Muscle layer of duodenum (tissue), 2 donors: ENCODE measurements around the gene CCT6A.
"Not testable (repeated sequence)": the region's sequence is repeated elsewhere in the genome, so short reads cannot be mapped to it uniquely, and the experiment has no call there.

Source experiments
- H3K27ac ChIP-seq: one replicate; pipeline ENCODE4 v1.7.0; 2013; ENCODE audit warnings: mild to moderate bottlenecking, low read length
- H3K27me3 ChIP-seq: one replicate; pipeline ENCODE4 v1.7.0; 2013; ENCODE audit warnings: low read depth, mild to moderate bottlenecking, control low read depth, low read length
- H3K36me3 ChIP-seq, 2 donors: one replicate each; pipeline ENCODE4 v1.7.0; 2013; ENCODE audit warnings: low read length in 2 of 2, control low read depth in 1 of 2, mild to moderate bottlenecking in 1 of 2; ENCODE audit not compliant: insufficient read depth in 2 of 2, control insufficient read depth in 1 of 2
- H3K4me1 ChIP-seq, 2 donors: one replicate each; pipeline ENCODE4 v1.7.0; 2013; ENCODE audit warnings: low read length in 2 of 2, mild to moderate bottlenecking in 2 of 2, control low read depth in 1 of 2, moderate library complexity in 1 of 2; ENCODE audit not compliant: insufficient read depth in 2 of 2, control insufficient read depth in 1 of 2
- H3K4me3 ChIP-seq, 2 donors: one replicate each; pipeline ENCODE4 v1.7.0; 2013; ENCODE audit warnings: low read length in 2 of 2, low read depth in 1 of 2, mild to moderate bottlenecking in 1 of 2
- H3K9me3 ChIP-seq, 2 donors: one replicate each; pipeline ENCODE4 v1.7.0; 2013; ENCODE audit warnings: low read length in 2 of 2, control low read depth in 1 of 2, mild to moderate bottlenecking in 1 of 2; ENCODE audit not compliant: control insufficient read depth in 1 of 2
- donor health status: healthy.

The CCT6A gene

DNA sequence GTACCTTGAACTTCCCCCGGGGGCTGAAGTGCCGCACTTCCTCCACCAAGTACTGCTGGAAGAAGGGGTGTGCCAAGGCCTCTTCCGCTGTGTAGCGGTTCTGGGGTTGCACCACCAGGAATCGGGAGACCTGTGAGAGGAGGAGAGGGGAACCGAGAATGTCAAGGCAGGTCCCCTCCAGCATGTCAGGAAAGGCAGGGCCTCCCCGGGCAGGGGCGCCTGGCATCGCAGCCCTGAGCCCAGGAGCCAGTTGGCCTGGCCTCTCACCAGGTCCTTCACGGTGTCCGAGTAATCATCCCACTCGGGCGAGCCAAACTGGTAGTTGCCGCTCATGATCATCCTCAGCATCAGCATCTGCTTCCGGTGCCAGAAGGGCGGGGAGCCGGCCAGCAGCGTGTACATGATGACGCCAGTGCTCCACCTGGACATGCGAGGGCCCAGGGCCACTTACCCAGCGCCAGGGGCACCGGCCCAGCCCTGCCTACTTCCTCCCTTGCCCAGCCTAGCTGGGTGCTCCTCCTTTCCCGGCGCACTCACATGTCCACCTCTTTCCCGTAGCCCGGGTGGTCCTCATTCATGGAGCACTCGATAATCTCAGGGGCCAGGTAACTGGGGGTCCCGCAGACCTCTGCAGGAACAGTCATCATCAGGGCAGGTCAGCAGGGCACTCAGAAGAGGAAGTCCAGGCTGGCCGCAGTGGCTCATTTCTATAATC, 30.2 kb downstream of the CCT6A start:
- H3K4me3 ChIP-seq = no peak overlapping the region
- no peak overlapping the region for H3K27ac ChIP-seq
- peaks cover 16 to 32% of the 10 kb centered on the region in 2 donors for H3K4me1 ChIP-seq
- no peaks in the 10 kb centered on the region for H3K9me3 ChIP-seq
- no peaks in the 10 kb centered on the region for H3K27me3 ChIP-seq
- peaks cover 5 to 26% of the 10 kb centered on the region in 2 donors for H3K36me3 ChIP-seq

DNA sequence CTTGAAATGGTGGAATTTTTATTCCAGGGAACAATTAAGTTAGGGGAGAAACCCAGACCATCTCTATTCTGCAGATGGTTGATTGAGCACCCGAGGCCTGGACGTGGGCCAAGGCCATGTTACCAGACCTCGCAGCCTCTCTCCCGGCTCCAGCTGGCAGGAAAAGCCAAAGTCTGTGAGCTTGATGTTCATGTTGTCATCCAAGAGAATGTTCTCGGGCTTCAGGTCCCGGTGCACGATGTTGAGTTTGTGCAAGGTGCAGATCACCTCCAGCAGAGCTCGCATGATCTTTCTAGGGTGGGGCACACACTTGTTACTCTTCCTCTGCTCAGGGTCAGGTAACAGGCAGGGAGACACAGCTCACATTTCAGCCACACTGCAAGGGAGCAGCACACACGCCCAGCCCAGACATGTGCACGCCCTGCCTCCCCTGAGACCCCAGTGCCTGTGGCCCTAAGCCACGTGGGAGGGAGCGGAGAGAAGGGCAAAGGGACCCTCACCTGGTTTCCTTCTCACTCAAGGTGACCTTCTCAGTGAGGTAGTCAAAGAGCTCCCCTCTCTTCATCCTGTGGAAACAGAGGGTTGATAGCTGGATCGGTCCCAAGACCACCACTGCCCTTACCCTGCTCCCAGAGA, 31.7 kb downstream of the CCT6A start:
- no peak overlapping the region for H3K27ac ChIP-seq
- H3K36me3 ChIP-seq = peaks cover 0 to 32% of the 10 kb centered on the region in 2 donors
- peaks cover 16 to 32% of the 10 kb centered on the region in 2 donors for H3K4me1 ChIP-seq
- H3K4me3 ChIP-seq = no peak overlapping the region
- H3K9me3 ChIP-seq = no peaks in the 10 kb centered on the region
- no peaks in the 10 kb centered on the region for H3K27me3 ChIP-seq

- no peaks in the 10 kb centered on the region for H3K9me3 ChIP-seq
- H3K36me3 ChIP-seq = peaks cover 0 to 21% of the 10 kb centered on the region in 2 donors
- no peak overlapping the region for H3K4me3 ChIP-seq
- no peaks in the 10 kb centered on the region for H3K27me3 ChIP-seq
- H3K27ac ChIP-seq = no peak overlapping the region
- peaks cover 9 to 17% of the 10 kb centered on the region in 2 donors for H3K4me1 ChIP-seq
Measured at GRCh38 chr7:56086761-56087160, 35.2 kb downstream of the CCT6A start.

GRCh38 chr7:56087445-56087844, 35.9 kb downstream of the CCT6A start:
- no peaks in the 10 kb centered on the region for H3K27me3 ChIP-seq
- H3K4me3 ChIP-seq = no peak overlapping the region
- peaks cover 11 to 23% of the 10 kb centered on the region in 2 donors for H3K4me1 ChIP-seq
- no peaks in the 10 kb centered on the region for H3K9me3 ChIP-seq
- H3K36me3 ChIP-seq = peaks cover 0 to 21% of the 10 kb centered on the region in 2 donors
- H3K27ac ChIP-seq = no peak overlapping the region

- Histone ChIP-seq H3K4me1 (peaks cover 5 to 22% of the 10 kb centered on the region in 2 donors), H3K9me3 (no peaks in the 10 kb centered on the region), H3K4me3 (peak overlapping the region in 1 of 2 donors; percentile 37), H3K27ac (no peak overlapping the region), H3K27me3 (no peaks in the 10 kb centered on the region), H3K36me3 (peaks cover 0 to 14% of the 10 kb centered on the region in 2 donors)
Measured at GRCh38 chr7:56091591-56091990, 40.0 kb downstream of the CCT6A start.

GRCh38 chr7:56092388-56092787, 40.8 kb downstream of the CCT6A start:
- H3K4me3 ChIP-seq = peak overlapping the region; percentile 27 to 37

GRCh38 chr7:56092789-56093531, 41.4 kb downstream of the CCT6A start, which contains the start of gene PHKG1:
PHKG1 (minus strand) TSS chr7:56092952; CDS start chr7:56088941, 4,011 bp downstream.
- Histone ChIP-seq H3K4me1 (peaks cover 5 to 22% of the 10 kb centered on the region in 2 donors), H3K27me3 (no peaks in the 10 kb centered on the region), H3K36me3 (peaks cover 0 to 7% of the 10 kb centered on the region in 2 donors), H3K9me3 (no peaks in the 10 kb centered on the region), H3K27ac (no peak within 1 kb of the TSS), H3K4me3 (peak within 1 kb of the TSS; percentile 27 to 37)

More at GRCh38 chr7:56092388-56092787, 40.8 kb downstream of the CCT6A start:
- Histone ChIP-seq H3K36me3 (peaks cover 0 to 11% of the 10 kb centered on the region in 2 donors), H3K4me1 (peaks cover 5 to 22% of the 10 kb centered on the region in 2 donors)
- H3K27me3 ChIP-seq, H3K9me3 ChIP-seq, H3K27ac ChIP-seq: not testable (repeated sequence)

DNA sequence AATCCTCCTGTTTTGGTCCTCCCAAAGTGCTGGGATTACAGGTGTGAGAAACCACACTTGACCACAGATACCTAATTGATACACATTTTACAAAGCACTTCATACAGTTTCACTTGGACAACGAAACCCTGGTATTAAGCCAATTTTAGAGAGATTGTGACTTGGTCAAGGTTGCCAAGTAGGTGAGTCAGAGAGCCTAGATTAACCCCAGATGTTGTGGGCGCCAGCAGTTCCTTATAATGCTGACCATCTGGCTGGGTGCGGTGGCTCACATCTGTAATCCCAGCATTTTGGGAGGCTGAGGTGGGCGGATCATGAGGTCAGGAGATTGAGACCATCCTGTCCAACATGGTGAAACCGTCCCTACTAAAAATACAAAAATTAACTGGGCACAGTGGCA, 46.1 kb downstream of the CCT6A start:
- H3K4me1 ChIP-seq = peaks cover 0 to 10% of the 10 kb centered on the region in 2 donors
- no peaks in the 10 kb centered on the region for H3K27me3 ChIP-seq
- H3K9me3 ChIP-seq = no peaks in the 10 kb centered on the region
- no peak overlapping the region for H3K27ac ChIP-seq
- H3K36me3 ChIP-seq = peaks cover 28 to 34% of the 10 kb centered on the region in 2 donors
- H3K4me3 ChIP-seq = no peak overlapping the region

DNA sequence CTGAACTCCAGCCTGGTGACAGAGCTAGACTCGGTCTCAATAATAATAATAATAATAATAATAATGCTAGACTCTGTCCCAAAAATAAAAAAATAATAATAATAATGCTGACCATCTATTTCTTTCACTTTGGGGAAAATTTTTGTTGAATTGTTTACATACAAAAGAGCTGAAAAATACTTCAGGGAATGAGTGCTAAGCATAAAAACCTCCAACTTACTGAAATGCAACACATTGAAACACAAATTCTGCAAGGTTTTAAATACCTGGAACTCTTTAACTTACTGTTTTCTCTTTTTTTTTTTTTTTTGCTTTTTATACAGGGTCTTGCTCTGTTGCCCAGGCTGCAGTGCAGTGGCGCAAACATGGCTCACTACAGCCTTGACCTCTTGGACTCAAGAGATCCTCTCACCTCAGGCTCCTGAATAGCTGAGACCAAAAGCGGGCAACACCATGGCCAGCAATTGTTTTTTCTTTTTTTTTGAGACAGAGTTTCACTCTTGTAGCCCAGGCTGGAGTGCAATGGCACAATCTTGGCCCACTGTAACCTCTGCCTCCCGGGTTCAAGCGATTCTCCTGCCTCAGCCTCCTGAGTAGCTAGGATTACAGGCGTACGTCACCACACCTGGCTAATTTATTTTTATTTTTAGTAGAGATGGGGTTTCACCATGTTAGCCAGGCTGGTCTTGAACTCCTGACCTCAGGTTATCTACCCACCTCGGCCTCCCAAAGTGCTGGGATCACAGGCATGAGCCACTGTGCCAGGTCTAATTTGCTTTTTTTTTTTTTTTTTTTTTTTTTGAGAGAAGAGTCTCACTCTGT, 46.8 kb downstream of the CCT6A start:
- H3K4me3 ChIP-seq, H3K9me3 ChIP-seq, H3K27ac ChIP-seq, H3K27me3 ChIP-seq, H3K4me1 ChIP-seq: not testable (repeated sequence)
- H3K36me3 ChIP-seq = peaks cover 33 to 39% of the 10 kb centered on the region in 2 donors

DNA sequence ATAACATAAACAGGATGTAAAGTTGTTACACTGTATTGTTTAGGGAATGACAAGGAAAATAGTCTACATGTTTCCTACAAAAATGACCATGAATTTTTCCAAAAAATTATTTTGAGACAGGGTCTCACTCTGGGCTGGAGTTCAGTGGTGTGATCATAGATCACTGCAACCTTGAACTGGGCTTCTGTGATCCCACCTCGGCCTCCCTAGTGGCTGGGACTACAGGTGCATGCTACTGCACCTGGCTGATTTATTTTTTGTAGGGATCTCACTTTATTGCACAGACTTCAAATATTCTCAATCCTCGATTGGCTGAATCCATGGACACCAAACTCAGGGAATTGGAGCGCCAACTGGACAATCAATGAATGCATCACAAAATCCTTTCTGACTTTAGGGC, 48.1 kb downstream of the CCT6A start:
- Histone ChIP-seq H3K36me3 (peaks cover 38 to 52% of the 10 kb centered on the region in 2 donors), H3K27ac (no peak overlapping the region), H3K4me3 (no peak overlapping the region), H3K4me1 (peaks cover 0 to 13% of the 10 kb centered on the region in 2 donors), H3K9me3 (no peaks in the 10 kb centered on the region), H3K27me3 (no peaks in the 10 kb centered on the region)
